GM23248 (cell line): ENCODE results near the gene RAB11A.
"Not testable (repeated sequence)": the region's sequence is repeated elsewhere in the genome, so short reads cannot be mapped to it uniquely, and the experiment has no call there.

Experiments
- EZH2 ChIP-seq: fragments of 200-600 bp; sonication (generic); IDR thresholded peaks from 2 replicates; pipeline ENCODE4 v1.6.1; 2018; ENCODE audit warnings: antibody characterized with exemption, mild to moderate bottlenecking; ENCODE audit not compliant: insufficient read depth, poor library complexity, severe bottlenecking
- EZH2phosphoT487 ChIP-seq: fragments of 200-600 bp; sonication (generic); IDR thresholded peaks from 2 replicates; pipeline ENCODE4 v1.6.1; 2018; ENCODE audit warnings: antibody characterized with exemption, moderate library complexity, mild to moderate bottlenecking, low read depth; ENCODE audit not compliant: insufficient read depth

GRCh38 chr15:65871886-65872285 is 2.6 kb downstream of the RAB11A start:
- TF ChIP-seq EZH2, EZH2phosphoT487: not testable (repeated sequence)
